Activated CD4-positive, CD25-positive, alpha-beta regulatory T cell treated with anti-CD3 and anti-CD28 coated beads, Interleukin-2, amount 50 U/mL, for 24 hours (primary cell): ENCODE results near the gene PRKCSH.
"Not testable (repeated sequence)": the region's sequence is repeated elsewhere in the genome, so short reads cannot be mapped to it uniquely, and the experiment has no call there.

ENCODE experiments used
- ATAC-seq, 2 donors: fragments of 150-1000 bp; cut with Tn5 transposase; one replicate each; pipeline ENCODE4 v1.10.0; 2021; ENCODE audit warnings: mild to moderate bottlenecking in 1 of 2, moderate library complexity in 1 of 2

PRKCSH gene

DNA sequence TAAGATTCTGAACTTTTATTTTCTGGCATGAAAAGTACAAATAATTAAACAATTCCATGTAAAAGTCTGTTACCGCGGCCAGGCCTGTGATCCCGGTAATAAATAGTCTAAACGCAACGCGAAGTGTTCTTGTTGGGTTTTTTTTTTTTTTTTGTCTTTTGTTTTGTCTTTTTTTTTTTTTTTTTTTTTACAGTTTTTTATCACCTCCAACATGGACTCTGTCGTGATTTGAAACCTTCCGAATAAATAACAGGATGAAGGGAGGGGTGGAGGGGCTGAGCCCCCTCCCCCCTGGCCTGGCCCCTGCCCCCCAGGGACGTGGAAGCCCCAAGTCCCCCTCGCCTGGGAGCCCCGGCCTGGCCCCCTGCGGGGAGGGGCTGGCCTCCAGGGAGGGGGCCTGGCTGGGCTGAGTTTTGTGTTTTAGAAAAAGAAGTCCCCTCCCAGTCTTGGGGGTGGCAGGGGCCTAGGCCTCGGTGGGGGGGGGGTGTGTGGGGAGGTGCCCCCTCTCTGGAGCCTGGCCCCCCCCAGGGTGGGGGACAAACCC, 16.0 kb downstream of the PRKCSH start:
- ATAC-seq: no peak

DNA sequence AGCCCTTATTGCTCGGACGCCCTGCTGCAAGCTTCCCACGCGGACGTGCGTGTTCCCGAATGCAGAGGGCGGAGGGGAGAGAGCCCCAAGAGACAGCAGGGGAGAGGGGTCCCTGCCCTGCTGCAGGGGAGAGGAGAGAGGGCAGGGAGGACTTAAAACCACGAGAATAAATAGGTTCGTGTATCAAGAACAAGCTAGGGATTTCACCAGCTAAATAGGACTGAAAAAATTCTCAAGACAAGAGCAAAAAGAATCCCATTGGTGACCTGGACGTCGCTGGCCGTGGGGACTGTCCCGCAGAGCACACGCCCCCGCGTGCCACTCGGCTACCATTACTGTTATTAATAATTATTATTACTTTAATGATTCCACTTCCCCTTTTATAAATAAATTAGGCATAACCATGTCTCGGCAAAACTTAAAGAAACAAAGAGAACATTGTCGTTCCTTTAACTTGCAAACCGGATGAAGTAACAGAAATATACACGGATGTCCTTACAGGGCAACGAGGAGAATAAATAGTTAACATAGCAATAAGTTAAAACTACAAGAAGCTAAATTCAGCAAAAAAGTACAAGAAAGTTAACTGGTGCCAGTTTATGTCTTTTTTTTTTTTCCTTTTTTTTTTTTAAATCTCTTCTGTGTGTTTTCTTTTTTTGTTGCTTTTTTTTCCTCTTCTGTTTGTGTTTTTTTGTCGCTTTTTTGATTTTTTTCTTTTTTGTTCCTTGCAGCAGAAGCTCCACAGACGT, 16.6 kb downstream of the PRKCSH start:
- ATAC-seq: no peak

DNA sequence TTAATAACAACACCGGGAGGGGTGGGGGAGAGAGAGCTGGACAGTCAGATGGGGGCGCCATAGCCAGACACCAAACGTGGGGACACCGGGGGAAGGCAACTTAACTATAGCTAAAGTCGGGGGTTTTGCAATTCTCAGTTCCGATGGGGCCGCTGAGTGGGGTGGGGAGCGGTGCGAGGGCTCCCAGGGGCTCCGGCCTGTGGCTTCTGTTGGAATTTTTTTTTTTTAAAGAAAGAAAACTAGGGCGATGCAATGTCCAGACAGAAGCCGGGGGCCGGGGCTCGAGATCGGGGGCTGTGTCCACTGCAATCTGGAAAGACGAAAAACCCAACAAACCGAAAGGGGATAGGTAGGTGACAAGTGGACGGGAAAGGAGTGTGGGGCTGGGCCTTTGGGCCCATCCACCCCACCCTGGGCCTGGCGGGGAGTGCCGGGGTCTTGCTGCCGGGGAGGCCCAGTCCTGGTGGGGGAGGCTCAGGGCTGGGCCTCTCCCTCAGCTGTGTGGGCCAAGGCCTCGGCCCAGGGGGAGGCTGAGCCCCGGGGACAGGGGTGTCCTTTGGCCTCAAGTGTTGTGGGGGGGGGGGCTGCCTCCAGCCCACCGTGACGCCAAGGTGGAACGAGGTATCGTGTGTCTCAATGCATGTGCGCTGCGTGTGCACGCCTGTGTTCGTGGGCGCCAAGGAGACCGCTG, 17.3 kb downstream of the PRKCSH start:
- ATAC-seq: no peak

DNA sequence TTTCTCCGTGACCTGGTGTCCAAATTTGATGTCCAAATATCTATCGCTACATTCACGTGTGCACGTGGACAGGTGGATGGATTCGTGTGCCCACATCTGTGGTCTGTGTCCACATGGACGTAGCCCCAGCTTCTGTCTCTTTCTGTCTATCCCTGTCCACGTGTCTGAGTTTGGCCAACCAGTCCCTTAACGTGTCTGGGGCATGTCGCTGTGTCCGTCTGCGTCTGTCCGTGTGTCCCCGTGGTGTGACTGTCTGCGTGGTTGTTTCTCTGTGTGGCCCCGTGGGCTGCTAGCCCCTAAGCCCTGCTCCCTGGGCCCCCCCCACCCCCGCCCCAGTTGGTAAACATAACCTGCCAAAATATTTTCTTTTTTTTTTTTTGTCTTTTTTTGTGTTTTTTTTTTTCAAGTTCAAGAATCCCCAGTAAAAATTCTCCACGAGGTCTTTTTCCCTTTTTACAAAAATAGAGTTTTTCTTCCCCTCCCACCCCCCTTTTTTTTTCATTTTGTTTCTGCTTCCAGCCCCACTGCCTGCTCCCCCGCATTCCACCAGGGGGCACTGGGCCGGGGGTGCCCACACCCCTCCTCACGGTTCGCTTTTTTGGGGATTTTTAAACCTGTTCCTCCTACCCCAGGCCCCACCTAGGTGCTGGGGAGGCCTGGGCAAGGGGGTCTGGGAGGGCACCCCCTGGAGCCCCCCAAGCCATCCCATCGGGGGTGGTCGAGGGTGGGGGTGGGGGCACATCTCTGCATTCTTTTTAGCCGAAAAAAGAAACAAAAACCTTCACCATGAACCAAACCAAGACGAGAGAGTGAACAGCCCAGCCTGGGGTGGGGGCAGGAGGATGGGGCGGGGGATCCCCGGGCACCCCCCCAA, 18.3 kb downstream of the PRKCSH start:
- ATAC-seq: no peak

DNA sequence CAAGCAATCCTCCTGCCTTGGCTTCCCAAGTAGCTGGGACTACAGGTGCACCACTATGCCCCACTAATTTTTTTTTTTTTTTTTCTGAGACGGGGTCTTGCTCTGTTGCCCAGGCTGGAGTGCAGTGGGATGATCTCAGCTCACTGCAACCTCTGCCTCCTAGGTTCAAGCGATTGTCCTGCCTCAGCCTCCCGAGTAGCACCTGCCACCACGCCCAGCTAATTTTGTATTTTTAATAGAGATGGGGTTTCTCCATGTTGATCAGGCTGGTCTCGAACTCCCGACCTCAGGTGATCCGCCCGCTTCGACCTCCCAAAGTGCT, 19.8 kb downstream of the PRKCSH start:
- ATAC-seq: not testable (repeated sequence)

DNA sequence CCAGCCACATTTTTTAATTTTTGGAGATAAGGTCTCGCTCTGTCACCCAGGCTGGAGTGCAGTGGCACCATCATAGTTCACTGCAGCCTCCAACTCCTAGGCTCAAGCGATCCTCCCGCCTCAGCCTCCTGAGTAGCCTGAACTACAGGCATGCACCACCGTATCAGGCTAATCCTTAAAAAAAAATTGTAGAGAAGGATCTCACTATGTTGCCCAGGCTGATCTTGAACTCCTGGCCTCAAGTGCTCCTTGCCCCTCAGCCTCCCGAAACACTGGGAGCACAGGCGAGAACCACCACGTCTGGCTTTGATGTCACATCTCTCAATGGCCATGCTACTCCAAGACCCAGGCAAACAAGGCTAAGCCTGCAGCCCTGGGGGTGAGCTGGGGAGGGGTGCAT, 21.2 kb downstream of the PRKCSH start:
- ATAC-seq: no peak

DNA sequence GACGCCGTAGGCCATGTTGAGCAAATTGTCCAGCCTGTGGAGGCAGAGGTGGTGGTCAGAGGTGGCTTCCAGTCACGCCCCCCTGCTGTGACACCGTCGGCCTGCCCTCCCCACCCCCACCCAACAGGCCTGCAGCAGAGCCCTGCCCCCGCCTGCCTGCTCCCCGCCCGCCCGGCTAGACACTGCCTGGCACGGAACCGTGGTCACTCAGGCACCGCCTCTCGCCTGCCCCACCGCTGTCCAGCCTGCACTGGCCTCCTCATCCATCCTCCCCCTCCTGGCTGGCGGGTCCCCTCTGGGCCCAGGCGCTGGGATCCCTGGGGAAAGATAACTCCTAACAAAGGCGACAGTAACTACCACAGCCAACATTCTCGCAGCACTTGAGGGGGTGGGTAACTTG, 21.7 kb downstream of the PRKCSH start:
- ATAC-seq: no peak

DNA sequence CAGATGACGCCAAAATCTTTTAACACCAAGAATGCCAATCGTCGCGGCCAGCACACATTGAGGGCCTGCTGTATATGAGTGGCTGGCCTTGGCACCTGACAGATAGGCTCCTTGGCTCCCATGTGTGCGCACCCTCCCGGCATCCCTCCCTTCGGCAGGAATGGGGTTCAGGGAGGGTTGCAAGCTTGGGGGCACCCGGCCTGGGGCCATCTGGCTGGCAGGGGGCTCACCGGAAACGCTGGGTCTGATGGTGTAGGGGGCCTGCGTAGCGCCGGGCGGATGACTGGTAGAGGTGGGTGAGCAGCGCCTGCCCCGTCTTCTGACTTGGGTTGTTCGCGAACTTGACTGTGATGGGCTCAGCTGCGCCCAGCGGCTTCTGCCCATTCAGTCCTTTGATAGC, 22.4 kb downstream of the PRKCSH start:
- no peak for ATAC-seq

DNA sequence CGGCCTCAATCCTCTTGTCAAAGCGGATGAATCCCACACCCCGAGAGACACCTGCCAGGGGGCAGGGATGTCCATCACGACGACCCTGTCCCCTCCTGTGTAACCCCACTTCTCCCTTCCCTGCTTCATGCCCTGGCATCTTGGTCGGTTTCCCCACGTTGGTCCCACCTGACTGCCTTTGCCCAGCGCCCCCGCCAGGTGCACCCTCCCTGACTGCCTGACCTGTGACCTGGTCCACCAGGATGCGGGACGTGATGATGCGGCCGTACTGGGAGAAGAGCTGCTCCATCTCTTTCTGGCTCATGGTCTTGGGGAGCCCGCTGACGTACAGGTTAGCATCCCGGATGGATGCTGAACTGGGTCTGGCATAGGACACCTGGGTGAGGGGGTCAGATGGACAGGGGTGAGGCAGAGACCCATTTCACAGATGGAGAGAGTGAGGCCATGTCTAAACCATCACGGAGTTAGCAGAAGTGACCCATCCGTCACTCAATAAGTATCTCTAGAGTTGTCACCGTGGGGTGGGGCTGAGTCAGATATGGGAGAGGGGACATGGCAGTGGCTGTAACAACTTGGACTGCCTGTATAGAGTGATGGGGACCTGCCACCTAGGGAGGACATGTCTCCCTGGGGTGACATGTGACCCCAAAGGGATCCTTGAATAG, 22.9 kb downstream of the PRKCSH start:
- no peak for ATAC-seq

DNA sequence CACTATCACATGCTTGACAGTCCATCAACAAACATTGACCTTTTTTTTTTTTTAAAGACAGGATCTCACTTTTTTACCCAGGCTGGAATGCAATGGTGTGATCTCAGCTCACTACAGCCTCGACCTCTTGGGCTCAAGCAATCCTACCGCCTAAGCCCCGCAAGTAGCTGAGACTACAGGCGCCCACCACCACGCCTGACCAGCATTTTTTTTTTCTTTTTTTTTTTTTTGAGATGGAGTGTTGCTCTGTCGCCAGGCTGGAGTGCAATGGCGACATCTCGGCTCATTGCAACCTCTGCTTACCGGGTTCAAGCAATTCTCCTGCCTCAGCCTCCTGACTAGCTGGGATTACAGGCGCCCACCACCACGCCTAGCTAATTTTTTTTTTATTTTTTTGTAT, 23.5 kb downstream of the PRKCSH start:
- not testable (repeated sequence) for ATAC-seq

DNA sequence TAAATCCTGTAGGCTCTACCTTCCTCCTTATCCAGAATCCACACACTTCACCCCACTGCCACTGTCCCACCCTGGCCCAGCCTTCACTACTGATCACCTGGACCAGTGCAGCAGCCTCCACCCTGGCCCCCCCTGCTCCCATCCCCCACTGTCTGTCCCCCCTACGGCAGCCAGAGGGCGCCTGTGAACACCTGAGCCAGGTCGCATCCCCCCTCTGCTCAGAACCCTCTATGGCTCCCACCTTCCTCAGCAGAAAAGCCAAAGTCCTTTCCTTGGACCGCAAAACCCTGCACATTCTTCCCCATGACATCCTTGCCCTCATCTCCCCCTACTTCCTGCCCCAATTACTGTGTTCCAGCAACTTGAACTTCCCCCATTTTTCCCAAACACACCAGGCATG, 24.8 kb downstream of the PRKCSH start:
- ATAC-seq: no peak

DNA sequence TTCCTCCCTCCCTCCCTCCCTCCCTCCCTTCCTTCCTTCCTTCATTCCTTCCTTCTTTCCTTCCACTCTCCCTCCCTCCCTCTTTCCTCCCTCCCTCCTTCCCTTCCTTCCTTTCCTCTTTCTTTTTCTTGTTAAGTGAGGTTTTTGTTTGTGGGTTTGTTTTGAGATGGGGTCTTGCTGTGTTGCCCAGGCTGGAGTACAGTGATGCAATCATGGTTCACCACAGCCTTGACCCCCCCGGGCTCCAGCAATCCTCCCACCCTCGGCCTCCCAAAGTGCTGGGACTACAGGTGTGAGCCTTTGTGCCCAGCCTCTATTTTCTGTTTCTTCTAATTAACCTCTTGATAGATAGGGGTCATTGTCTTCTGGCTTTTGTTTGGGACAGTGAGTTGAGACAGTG, 26.0 kb downstream of the PRKCSH start:
- no peak for ATAC-seq

DNA sequence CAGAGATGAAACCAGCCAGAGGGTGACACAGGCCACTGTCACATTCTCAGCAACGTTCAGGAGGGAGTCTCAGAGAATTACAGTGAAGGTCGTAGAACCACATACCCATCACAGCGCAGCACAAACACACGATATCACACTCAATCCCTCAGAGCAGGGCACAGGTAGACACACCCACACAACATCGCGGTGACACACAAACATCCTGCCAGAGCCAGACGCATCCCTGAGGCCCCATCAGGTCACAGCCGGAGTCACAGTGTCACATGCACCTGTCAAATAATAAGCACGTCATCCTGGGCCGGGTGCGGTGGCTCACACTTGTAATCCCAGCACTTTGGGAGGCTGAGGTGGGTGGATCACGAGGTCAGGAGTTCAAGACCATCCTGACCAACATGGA, 28.0 kb downstream of the PRKCSH start:
- peak; percentile 41 to 43 for ATAC-seq

DNA sequence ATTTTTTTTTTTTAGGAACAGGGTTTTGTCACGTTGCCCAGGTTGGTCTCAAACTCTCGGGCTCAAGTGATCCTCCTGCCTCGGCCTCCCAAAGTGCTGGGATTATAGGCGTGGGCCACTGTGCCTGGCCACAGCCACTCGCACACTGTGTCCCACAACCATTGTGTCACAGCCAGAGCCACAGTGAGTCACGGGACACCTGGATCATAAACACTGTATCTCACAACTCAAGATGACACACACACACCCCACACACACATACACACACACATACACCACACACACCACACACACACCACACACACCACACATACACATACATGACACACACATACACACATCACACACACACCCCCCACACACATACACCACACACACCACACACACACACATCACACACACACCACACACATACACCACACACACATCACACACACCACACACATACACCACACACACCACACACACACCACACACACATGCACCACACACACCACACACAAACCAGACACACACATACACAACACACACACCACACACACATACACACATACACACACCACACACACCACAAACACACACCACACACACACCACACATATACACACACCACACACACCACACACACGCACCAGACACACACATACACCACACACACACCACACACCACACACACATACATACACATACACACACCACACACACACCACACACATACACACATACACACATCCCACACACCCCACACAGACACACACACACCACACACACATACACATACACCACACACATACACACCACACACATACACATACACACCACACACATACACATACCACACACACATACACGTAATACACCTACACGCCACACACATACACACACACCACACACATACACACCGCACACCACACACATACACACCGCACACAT, 29.2 kb downstream of the PRKCSH start:
- ATAC-seq: no peak

DNA sequence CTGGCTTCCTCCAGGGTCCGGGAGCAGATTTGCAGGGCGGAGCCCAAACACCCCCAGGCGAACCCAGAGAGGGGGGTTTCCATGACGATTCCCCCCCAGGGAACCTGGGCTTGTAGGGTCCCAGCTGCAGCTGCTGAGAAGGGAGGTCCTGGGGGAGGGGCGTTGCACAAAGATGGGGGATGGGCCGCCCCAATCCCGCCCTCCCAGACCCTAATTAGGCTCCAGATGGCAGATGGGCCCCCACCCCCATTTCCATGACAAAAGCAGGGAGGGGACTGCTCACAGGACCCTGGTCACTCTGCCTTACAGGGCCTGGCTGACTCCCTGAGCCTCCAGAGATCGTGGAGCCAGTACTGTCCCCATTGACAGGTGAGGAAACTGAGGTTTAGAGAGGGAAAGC, 30.2 kb downstream of the PRKCSH start:
- no peak for ATAC-seq

DNA sequence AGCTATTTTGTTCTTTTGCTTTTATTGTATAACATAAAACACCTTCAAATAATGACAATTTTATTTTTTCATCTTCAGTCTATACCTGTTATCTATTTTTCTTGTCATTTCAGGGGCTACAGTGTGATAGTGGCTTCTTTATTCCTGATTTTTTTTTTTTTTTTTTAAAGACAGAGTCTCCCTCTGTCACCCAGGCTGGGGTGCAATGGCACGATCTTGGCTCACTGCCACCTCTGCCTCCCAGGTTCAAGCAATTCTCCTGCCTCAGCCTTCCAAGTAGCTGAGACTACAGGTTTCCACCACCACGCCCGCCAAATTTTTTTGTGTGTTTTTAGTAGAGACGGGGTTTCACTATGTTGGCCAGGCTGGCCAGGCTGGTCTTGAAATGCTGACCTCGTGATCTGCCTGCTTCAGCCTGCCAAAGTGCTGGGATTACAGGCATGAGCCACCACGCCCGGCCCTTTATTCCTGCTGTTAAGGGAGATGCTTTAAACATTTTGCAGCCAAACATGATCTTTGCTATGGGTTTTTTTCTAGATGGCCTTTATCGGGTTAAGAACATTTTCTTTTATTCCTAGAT, 32.9 kb downstream of the PRKCSH start:
- not testable (repeated sequence) for ATAC-seq

DNA sequence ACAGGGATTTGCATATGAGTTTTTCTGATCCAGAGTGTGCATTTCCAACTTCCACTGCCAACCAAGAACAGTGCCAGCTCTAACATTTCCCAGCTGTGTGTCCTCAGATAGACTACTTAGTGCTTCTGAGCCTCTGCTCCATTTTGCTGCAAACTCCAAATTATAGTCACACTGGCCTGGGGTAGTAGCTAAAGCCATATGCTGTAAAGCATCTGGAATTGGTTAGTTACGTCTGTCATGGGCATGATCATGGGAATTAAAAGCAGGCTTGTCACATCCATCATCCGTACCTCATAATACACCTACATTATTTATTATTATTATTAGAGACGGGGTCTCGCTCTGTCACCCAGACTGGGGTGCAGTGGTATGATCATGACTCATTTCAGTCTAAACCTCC, 38.3 kb downstream of the PRKCSH start:
- ATAC-seq: no peak

DNA sequence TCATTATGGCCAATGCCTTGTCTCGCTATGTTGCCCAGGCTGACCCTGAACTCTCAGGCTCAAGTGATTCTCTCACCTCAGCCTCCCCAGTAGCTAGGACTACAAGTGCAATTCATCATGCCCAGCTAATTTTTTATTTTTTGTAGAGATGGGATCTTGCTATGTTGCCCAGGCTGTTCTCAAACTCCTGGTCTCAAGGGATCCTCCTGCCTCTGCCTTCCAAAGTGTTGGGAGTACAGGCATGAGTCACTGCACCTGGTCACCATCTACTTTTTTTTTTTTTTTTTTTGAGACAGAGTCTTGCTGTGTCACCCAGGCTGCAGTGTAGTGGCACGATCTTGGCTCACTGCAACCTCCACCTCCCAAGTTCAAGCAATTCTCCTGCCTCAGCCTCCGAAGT, 39.9 kb downstream of the PRKCSH start:
- ATAC-seq: not testable (repeated sequence)

DNA sequence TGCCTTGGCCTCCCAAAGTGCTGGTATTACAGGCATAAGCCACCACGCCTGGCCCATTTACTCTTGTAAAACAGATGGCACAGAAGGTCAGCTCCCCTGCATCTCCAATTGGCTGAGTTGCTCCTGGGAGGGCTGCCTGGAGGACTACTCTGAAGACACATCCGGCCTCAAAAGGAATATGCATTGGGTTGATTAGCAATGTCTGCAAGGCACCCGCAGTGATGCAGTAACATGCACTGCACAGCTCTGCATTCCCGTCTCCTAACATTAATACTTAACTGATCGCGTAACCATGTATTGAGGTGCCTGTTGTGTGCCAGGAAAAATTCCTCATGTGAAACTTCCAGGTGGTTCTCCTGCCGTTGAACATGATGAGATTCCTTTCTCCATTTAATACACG, 40.4 kb downstream of the PRKCSH start:
- no peak for ATAC-seq

DNA sequence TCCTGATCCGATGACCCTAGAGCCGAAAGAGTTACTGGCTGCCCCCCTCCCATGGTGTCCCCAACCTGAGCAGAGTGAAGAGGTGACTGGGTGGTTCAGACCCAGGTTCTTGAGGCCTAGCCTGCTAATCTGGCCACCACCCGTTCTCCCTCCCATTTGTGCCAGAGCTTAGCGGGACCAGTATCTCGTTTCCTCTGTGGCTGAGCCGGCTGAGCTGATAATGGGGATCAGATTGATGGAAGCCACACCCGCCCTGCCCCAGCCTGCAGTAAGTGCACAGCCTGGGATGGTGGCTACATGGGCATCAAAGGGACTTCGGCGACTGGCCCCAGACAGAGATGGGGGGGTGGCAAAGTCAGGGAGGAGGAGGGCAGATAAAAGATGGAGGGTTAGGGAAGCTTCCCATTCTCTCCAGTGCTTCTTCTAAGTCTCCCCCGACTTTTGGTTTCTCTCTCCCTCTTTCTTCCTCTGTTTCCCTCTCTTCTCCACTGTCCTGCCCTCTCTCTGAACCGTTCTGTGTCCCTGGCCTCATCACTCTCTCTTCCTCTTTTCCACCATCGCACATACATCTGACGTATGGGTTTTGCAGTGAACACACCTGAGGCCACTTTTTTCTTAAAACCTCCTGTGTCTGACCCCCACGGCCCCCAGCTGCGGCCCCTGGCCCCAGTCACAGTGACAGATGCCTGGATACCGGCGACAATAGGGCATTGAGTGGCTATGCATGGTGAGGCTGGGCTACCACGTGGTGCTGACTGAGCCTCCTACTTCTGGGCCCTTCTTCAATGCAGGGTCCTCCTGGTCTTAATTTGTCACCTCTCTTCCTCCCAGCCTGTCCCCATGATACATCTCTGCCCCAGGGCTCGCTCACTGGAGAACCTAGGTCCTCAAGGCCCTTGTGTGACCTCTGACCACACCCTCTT, 43.0 kb downstream of the PRKCSH start:
- ATAC-seq: no peak
